SK-N-SH treated with all-trans-retinoic acid at 6 μM for 48 hours (cell line): Measurements from ENCODE around the gene XRN2.

ENCODE experiments used
- ARNTL ChIP-seq: fragments of 450-650 bp; formaldehyde crosslinking; IDR thresholded peaks from 2 replicates; pipeline ENCODE4 v1.5.0; 2020; ENCODE audit warnings: low read depth, mild to moderate bottlenecking, moderate library complexity, borderline replicate concordance
- ESRRG ChIP-seq: fragments of 250-450 bp; sonication (Bioruptor Pico); IDR thresholded peaks from 2 replicates; pipeline ENCODE4 v1.6.1; 2021; ENCODE audit warnings: mild to moderate bottlenecking
- OSR1 ChIP-seq: fragments of 250-450 bp; sonication (Bioruptor Pico); IDR thresholded peaks from 2 replicates; pipeline ENCODE4 v1.8.0; 2022; ENCODE audit warnings: moderate library complexity, mild to moderate bottlenecking, inconsistent platforms
- RARB ChIP-seq: fragments of 250-450 bp; sonication (Bioruptor Pico); IDR thresholded peaks from 2 replicates; pipeline ENCODE4 v1.8.0; 2021; ENCODE audit warnings: mild to moderate bottlenecking, moderate library complexity
- ZC3H10 ChIP-seq: fragments of 250-450 bp; sonication (Bioruptor Pico); IDR thresholded peaks from 2 replicates; pipeline ENCODE4 v1.5.1; 2021; ENCODE audit warnings: mild to moderate bottlenecking, moderate library complexity
- ZFP3 ChIP-seq: fragments of 250-450 bp; sonication (Bioruptor Pico); IDR thresholded peaks from 2 replicates; pipeline ENCODE4 v1.5.0; 2020; ENCODE audit warnings: mild to moderate bottlenecking, moderate library complexity
- ZFP30 ChIP-seq: fragments of 450-650 bp; formaldehyde crosslinking; IDR thresholded peaks from 2 replicates; pipeline ENCODE4 v1.5.0; 2022; ENCODE audit warnings: mild to moderate bottlenecking, moderate library complexity
- ZNF70 ChIP-seq: fragments of 450-650 bp; formaldehyde crosslinking; IDR thresholded peaks from 2 replicates; pipeline ENCODE4 v1.5.0; 2020; ENCODE audit warnings: mild to moderate bottlenecking, moderate library complexity
- TF ChIP-seq, protein P1 (sequence below): fragments of 250-450 bp; sonication (Bioruptor Pico); IDR thresholded peaks from 2 replicates; pipeline ENCODE4 v1.5.1; 2020; ENCODE audit warnings: low read depth, mild to moderate bottlenecking, moderate library complexity
- TF ChIP-seq, protein P2 (sequence below): fragments of 250-450 bp; sonication (Bioruptor Pico); IDR thresholded peaks from 2 replicates; pipeline ENCODE4 v1.8.0; 2020; ENCODE audit warnings: mild to moderate bottlenecking, moderate library complexity, borderline replicate concordance

DNA sequence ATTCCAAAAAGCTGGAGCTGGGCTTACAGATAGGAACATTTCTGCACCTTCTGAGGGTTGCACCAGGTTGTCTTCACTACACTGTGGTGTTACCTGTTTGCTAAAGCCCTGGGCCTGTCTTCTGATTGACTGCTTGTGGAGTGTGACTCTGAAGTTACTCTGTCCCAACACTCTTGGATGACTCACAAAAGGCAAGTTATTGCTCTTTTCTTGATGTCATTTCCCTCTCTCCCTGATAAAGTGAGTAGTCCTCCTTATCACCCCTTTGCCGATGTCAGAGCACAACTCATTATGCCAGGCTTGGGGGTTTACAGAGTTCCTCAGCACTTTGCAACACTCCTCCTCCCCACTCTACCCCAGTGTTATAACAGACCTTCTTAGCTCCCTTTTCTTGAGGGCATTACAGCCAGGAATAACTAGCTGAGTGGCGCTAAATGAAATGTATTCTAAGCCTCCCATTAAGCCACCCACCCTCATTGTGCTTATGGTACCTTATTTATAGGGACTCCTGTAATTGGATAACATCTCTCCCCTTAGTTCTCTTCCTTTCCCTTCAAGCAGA, 130.3 kb downstream of the XRN2 start:
- no peak for TF ChIP-seq OSR1 (CRISPR knock-in tag)
- TF ChIP-seq ZFP3 = no peak
- no peak for TF ChIP-seq RARB (CRISPR knock-in tag)
- no peak for TF ChIP-seq ESRRG
- TF ChIP-seq, protein P1, sequence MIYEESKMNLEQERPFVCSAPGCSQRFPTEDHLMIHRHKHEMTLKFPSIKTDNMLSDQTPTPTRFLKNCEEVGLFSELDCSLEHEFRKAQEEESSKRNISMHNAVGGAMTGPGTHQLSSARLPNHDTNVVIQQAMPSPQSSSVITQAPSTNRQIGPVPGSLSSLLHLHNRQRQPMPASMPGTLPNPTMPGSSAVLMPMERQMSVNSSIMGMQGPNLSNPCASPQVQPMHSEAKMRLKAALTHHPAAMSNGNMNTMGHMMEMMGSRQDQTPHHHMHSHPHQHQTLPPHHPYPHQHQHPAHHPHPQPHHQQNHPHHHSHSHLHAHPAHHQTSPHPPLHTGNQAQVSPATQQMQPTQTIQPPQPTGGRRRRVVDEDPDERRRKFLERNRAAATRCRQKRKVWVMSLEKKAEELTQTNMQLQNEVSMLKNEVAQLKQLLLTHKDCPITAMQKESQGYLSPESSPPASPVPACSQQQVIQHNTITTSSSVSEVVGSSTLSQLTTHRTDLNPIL (CRISPR knock-in tag) = no peak
- no peak for TF ChIP-seq ARNTL (CRISPR knock-in tag)
- TF ChIP-seq ZFP30 (CRISPR knock-in tag) = no peak
- TF ChIP-seq ZNF70 (CRISPR knock-in tag) = no peak
- TF ChIP-seq, protein P2, sequence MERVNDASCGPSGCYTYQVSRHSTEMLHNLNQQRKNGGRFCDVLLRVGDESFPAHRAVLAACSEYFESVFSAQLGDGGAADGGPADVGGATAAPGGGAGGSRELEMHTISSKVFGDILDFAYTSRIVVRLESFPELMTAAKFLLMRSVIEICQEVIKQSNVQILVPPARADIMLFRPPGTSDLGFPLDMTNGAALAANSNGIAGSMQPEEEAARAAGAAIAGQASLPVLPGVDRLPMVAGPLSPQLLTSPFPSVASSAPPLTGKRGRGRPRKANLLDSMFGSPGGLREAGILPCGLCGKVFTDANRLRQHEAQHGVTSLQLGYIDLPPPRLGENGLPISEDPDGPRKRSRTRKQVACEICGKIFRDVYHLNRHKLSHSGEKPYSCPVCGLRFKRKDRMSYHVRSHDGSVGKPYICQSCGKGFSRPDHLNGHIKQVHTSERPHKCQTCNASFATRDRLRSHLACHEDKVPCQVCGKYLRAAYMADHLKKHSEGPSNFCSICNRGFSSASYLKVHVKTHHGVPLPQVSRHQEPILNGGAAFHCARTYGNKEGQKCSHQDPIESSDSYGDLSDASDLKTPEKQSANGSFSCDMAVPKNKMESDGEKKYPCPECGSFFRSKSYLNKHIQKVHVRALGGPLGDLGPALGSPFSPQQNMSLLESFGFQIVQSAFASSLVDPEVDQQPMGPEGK = no peak
- TF ChIP-seq ZC3H10 = no peak
